ENCODE results near the gene SRC. TPM values are rescaled to one million over a fixed set of nuclear protein-coding genes. Genes with fewer than 3 reads are reported as not detected.

Gene SRC
- total RNA-seq, 1 donor from 2014 or later = 3.5 TPM

DNA sequence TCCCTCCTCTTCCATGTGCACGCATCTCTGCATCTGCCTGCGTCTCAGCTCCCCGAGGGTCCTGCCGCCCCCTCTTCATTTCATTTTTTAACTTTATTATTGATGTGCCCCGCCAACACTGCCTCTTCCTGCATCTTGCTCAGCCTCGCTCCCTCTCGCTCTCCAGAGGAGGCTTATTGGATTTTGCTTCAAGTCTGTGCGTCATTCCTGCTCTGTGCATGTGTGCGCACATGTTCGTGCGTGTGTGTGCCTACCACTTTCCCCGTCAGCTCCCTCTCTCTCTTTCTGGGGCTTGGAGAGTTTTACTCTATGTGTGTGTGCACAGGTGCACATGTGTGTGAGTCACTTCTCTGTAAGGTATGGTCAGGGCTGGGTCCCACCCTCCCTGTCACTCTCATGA, 103.3 kb downstream of the SRC start:
- H3K4me1 Mint-ChIP-seq (ENCODE audit: low read depth) = no peaks in the 10 kb centered on the region
- intact Hi-C loops (cut with micrococcal nuclease) = no loop called here
- no peak overlapping the region for H3K4me3 Mint-ChIP-seq (ENCODE audit: low read depth)
- DNase-seq (ENCODE audit: low spot score) = no peak
- H3K36me3 Mint-ChIP-seq (ENCODE audit: low read depth) = no peaks in the 10 kb centered on the region
- no peak overlapping the region for H3K27ac Mint-ChIP-seq
- no peaks in the 10 kb centered on the region for H3K27me3 Mint-ChIP-seq (ENCODE audit: low read depth)
- H3K9me3 Mint-ChIP-seq = no peaks in the 10 kb centered on the region

- H3K27ac Mint-ChIP-seq = no peak overlapping the region
- intact Hi-C loops (cut with micrococcal nuclease) = no loop called here
- no peak for DNase-seq (ENCODE audit: low spot score)
- H3K9me3 Mint-ChIP-seq = no peaks in the 10 kb centered on the region
- H3K4me1 Mint-ChIP-seq (ENCODE audit: low read depth) = no peaks in the 10 kb centered on the region
- no peaks in the 10 kb centered on the region for H3K27me3 Mint-ChIP-seq (ENCODE audit: low read depth)
- no peak overlapping the region for H3K4me3 Mint-ChIP-seq (ENCODE audit: low read depth)
- no peaks in the 10 kb centered on the region for H3K36me3 Mint-ChIP-seq (ENCODE audit: low read depth)
Observed at GRCh38 chr20:37450344-37450743, 104.4 kb downstream of the SRC start.

DNA sequence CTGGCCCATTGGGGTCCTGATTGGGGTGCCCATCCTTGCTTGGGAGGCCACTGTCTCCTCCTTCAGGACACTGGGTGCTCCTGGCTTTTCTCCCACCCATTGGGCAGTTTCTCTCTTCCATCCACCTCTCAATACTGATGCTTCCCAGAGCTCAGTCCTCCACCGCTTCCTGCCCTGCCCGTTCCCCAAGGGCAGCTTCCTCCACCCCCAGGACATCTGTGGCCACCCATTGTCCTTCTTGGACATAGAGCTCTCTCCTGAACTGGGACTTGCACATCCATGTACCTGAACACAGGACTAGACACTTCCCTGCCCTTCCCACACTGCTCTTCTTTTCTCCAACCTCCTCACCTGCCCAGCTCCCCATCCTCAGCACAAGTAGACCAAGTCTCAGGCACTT, 105.7 kb downstream of the SRC start:
- H3K36me3 Mint-ChIP-seq (ENCODE audit: low read depth) = no peaks in the 10 kb centered on the region
- H3K9me3 Mint-ChIP-seq = peaks cover 3% of the 10 kb centered on the region
- no peaks in the 10 kb centered on the region for H3K27me3 Mint-ChIP-seq (ENCODE audit: low read depth)
- DNase-seq (ENCODE audit: low spot score) = no peak
- H3K4me3 Mint-ChIP-seq (ENCODE audit: low read depth) = no peak overlapping the region
- no peaks in the 10 kb centered on the region for H3K4me1 Mint-ChIP-seq (ENCODE audit: low read depth)
- H3K27ac Mint-ChIP-seq = no peak overlapping the region
- intact Hi-C loops (cut with micrococcal nuclease) = no loop called here

DNA sequence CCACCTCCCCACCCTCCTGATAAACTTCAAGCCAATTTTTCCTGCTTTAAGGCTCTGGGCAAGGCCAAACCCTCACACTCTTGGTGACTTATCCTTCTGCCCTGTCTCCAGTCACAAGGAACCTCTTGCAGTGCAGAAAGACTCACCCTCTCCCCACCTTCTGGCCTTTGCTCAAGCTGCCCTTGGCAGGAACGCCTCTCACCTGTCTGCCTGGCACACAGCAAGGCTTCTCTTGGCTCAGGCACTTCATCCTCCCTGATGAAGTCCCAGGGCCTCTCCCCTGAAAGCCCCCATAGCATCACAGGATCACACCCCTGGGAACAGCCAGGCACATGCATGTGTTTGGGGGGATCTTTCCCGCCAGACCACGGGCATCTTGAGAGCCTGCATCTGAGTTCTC, 106.3 kb downstream of the SRC start:
- Mint-ChIP-seq H3K4me3 (ENCODE audit: low read depth) (no peak overlapping the region), H3K27me3 (ENCODE audit: low read depth) (no peaks in the 10 kb centered on the region), H3K4me1 (ENCODE audit: low read depth) (no peaks in the 10 kb centered on the region), H3K27ac (no peak overlapping the region), H3K36me3 (ENCODE audit: low read depth) (no peaks in the 10 kb centered on the region), H3K9me3 (peaks cover 9% of the 10 kb centered on the region)
- DNase-seq (ENCODE audit: low spot score) = no peak
- intact Hi-C loops (cut with micrococcal nuclease) = no loop called here

DNA sequence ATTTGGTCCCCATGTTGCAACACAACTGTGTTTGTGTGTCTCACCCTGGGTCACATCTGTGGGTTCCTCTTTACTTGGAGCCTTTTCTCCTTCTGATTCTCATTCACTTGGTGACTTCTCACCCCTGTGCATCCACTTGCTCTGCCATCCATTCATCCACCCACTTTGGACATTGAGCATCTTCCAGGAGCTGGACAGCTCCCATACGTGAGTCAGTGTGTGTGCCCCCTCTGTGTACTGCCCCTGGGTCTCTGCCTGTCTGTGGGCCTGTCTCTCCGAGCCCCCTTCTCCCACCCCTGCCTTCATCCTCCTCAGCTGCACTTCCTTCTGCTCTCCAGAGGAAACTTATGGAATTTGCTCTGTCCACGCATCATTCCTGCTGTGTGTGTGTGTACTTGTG, 107.3 kb downstream of the SRC start:
- Mint-ChIP-seq H3K4me3 (ENCODE audit: low read depth) (no peak overlapping the region), H3K4me1 (ENCODE audit: low read depth) (no peaks in the 10 kb centered on the region), H3K27ac (no peak overlapping the region), H3K27me3 (ENCODE audit: low read depth) (no peaks in the 10 kb centered on the region), H3K36me3 (ENCODE audit: low read depth) (no peaks in the 10 kb centered on the region), H3K9me3 (peaks cover 14% of the 10 kb centered on the region)
- intact Hi-C loops (cut with micrococcal nuclease) = no loop called here
- DNase-seq (ENCODE audit: low spot score) = no peak

DNA sequence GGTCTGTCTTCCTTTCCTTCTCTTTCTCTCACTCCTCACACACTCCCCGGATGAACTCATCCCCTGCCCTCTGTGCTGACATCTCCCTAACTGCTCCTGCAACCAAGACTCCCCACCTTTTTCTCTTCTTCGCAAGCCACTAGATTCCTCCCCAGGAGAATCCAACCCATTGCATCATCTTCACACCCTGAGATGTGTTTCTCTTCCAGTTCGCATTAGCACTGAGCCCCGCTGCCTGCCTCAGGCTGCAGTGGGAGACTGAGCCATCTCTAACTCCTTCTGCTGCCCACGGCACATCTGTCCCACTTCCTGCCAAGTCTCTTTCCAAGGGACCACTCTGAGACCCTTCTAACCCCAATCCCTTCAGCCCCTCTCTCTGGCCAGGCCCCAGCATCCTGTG, 107.9 kb downstream of the SRC start:
- H3K4me1 Mint-ChIP-seq (ENCODE audit: low read depth) = no peaks in the 10 kb centered on the region
- H3K27ac Mint-ChIP-seq = no peak overlapping the region
- H3K9me3 Mint-ChIP-seq = peaks cover 14% of the 10 kb centered on the region
- no peak overlapping the region for H3K4me3 Mint-ChIP-seq (ENCODE audit: low read depth)
- no peak for DNase-seq (ENCODE audit: low spot score)
- intact Hi-C loops (cut with micrococcal nuclease) = no loop called here
- H3K36me3 Mint-ChIP-seq (ENCODE audit: low read depth) = no peaks in the 10 kb centered on the region
- no peaks in the 10 kb centered on the region for H3K27me3 Mint-ChIP-seq (ENCODE audit: low read depth)

GRCh38 chr20:37454636-37455385, 108.9 kb downstream of the SRC start:
- Mint-ChIP-seq H3K36me3 (ENCODE audit: low read depth) (no peaks in the 10 kb centered on the region), H3K4me3 (ENCODE audit: low read depth) (no peak overlapping the region), H3K27me3 (ENCODE audit: low read depth) (no peaks in the 10 kb centered on the region), H3K4me1 (ENCODE audit: low read depth) (peaks cover 2% of the 10 kb centered on the region), H3K27ac (no peak overlapping the region), H3K9me3 (peaks cover 14% of the 10 kb centered on the region)
- DNase-seq (ENCODE audit: low spot score) = no peak
- intact Hi-C loops (cut with micrococcal nuclease) = no loop called here

Other genes starting within 250 kb of the SRC start
- 217 and 229 TPM in 2 replicates for gene RPN2, start 166.8 kb upstream of the SRC start, total RNA-seq
- gene MROH8, start 166.6 kb upstream of the SRC start, total RNA-seq = 1.1 and 1.3 TPM in 2 replicates
- not detected in 2 replicates for gene GHRH, start 84.3 kb upstream of the SRC start, total RNA-seq
- 12.8 and 14.2 TPM in 2 replicates for gene MANBAL, start 56.5 kb upstream of the SRC start, total RNA-seq
- gene NNAT, start 175.1 kb downstream of the SRC start, total RNA-seq = not detected in 2 replicates
- gene BLCAP, start 181.7 kb downstream of the SRC start, total RNA-seq = 24.2 and 26.3 TPM in 2 replicates